K562 (cell line): ENCODE measurements around the gene KRTAP10-4. TPM values are rescaled to one million over a fixed set of nuclear protein-coding genes. Genes with fewer than 3 reads are reported as not detected.
A peak's percentile ranks its signal among the peaks of the same experiment; 100 is the strongest.

ENCODE experiments used
- ATAC-seq: fragments of 200-7000 bp; cut with Tn5 transposase; 3 replicates; pipeline ENCODE4 v1.9.1; 2020; ENCODE audit warnings: moderate library complexity
- BruUV-seq: library from RNA; stranded (reverse); fragments of 400-500 nt; replicated peaks from 2 replicates; lab custom pipeline; 2021; lab: Mats Ljungman, UMichigan
- CTCF ChIA-PET: fragments of 300-600 bp; formaldehyde crosslinking; extraction: SDS; loops from one replicate; lab custom pipeline; 2021; ENCODE audit warnings: low intra/inter-chr PET ratio; lab: Yijun Ruan, JAX
- POLR2A ChIA-PET: fragments of 300-600, 350-650 bp; sonication (Branson Sonifier 250); formaldehyde crosslinking; extraction: SDS; loops from one replicate; lab custom pipeline; 2021; ENCODE audit warnings: antibody characterized with exemption, inconsistent platforms; lab: Yijun Ruan, JAX
- DNase-seq, 4 experiments: peaks; one replicate each; pipeline versions ENCODE4 v3.0.0 to v3.0.0-alpha.2; 2011 to 2018; ENCODE audit warnings: low spot score in 3 of 4, mixed read lengths in 3 of 4; ENCODE audit errors: extremely low read depth in 1 of 4
- FAIRE-seq: peaks from 2 replicates; lab custom pipeline; 2011; peaks lifted over from hg19 to GRCh38; lab: Jason Lieb, UNC
- H2AFZ ChIP-seq: 2 replicates; pipeline ENCODE4 v1.6.0; 2011; ENCODE audit warnings: low read depth, low read length, control low read depth, inconsistent platforms
- H3K27ac ChIP-seq: fragments of 200-600 bp; 3 replicates; pipeline ENCODE4 v1.8.0; 2011; ENCODE audit warnings: low read depth, mild to moderate bottlenecking, control low read depth, inconsistent platforms, low read length, moderate library complexity, mixed read lengths; ENCODE audit errors: extremely low read depth
- H3K27me3 ChIP-seq, 2 experiments: fragments of 300-600 bp in 1 of 2; 2 replicates in 1 of 2; 3 replicates in 1 of 2; pipeline versions ENCODE4 v1.6.0 to v1.8.0; 2011; ENCODE audit warnings: inconsistent platforms in 2 of 2, low read length in 2 of 2, mild to moderate bottlenecking in 1 of 2, mixed read lengths in 1 of 2, moderate library complexity in 1 of 2; ENCODE audit not compliant: control insufficient read depth in 2 of 2, insufficient read depth in 2 of 2
- H3K36me3 ChIP-seq: fragments of 300-600 bp; 3 replicates; pipeline ENCODE4 v1.8.0; 2011; ENCODE audit warnings: mild to moderate bottlenecking, low read length, inconsistent platforms; ENCODE audit not compliant: control insufficient read depth, insufficient read depth
- H3K4me1 ChIP-seq, 2 experiments: fragments of 200-600 bp in 1 of 2; replicated peaks in 1 of 2; 2 replicates in 1 of 2; 3 replicates in 1 of 2; pipeline versions ENCODE4 v1.5.1 to v1.8.0; 2011; ENCODE audit warnings: inconsistent platforms in 2 of 2, low read length in 2 of 2, mild to moderate bottlenecking in 1 of 2, mixed read lengths in 1 of 2, moderate library complexity in 1 of 2; ENCODE audit not compliant: control insufficient read depth in 2 of 2, insufficient read depth in 2 of 2
- H3K4me2 ChIP-seq: 2 replicates; pipeline ENCODE4 v1.6.1; 2011; ENCODE audit warnings: low read length, control low read depth, inconsistent platforms, mixed read lengths; ENCODE audit not compliant: insufficient read depth
- H3K4me3 ChIP-seq: fragments of 200-600 bp; sonication (generic), shearing (Covaris generic); 2 replicates; pipeline ENCODE4 v1.5.1; 2016; ENCODE audit warnings: control low read depth, inconsistent platforms
- H3K79me2 ChIP-seq: fragments of 200-600 bp; 3 replicates; pipeline ENCODE4 v1.8.0; 2011; ENCODE audit warnings: low read length, inconsistent platforms; ENCODE audit not compliant: control insufficient read depth, insufficient read depth
- H3K9ac ChIP-seq, 2 experiments: 2 replicates each; pipeline versions ENCODE4 v1.6.0 to v1.6.1; 2011; ENCODE audit warnings: low read depth in 2 of 2, low read length in 2 of 2, control low read depth in 1 of 2, inconsistent platforms in 1 of 2, mild to moderate bottlenecking in 1 of 2, mixed read lengths in 1 of 2; ENCODE audit not compliant: insufficient read depth in 1 of 2
- H3K9me1 ChIP-seq: one replicate; pipeline ENCODE4 v1.6.0; 2011; ENCODE audit warnings: inconsistent platforms, mild to moderate bottlenecking, low read length, moderate library complexity; ENCODE audit not compliant: control insufficient read depth, insufficient read depth
- H3K9me3 ChIP-seq: replicated peaks from 2 replicates; pipeline ENCODE4 v1.5.1; 2011; ENCODE audit warnings: low read depth, low read length, inconsistent platforms; ENCODE audit not compliant: control insufficient read depth, insufficient read depth
- H4K20me1 ChIP-seq: replicated peaks from 2 replicates; pipeline ENCODE4 v1.6.1; 2011; ENCODE audit warnings: low read length, inconsistent platforms, mixed read lengths; ENCODE audit not compliant: control insufficient read depth, insufficient read depth
- BHLHE40 ChIP-seq: IDR thresholded peaks from 2 replicates; pipeline ENCODE4 v1.6.1; 2011; ENCODE audit warnings: low read length, improper control_type of control experiment
- L3MBTL2 ChIP-seq: fragments of 450-650 bp; IDR thresholded peaks from 2 replicates; pipeline ENCODE4 v1.6.1; 2016; ENCODE audit warnings: mild to moderate bottlenecking, moderate library complexity
- RAD21 ChIP-seq, 2 experiments: fragments of 250-450 bp in 1 of 2; fragments of 450-650 bp in 1 of 2; sonication (Bioruptor Pico) in 1 of 2; formaldehyde crosslinking in 1 of 2; IDR thresholded peaks in 1 of 2; conservative IDR thresholded peaks in 1 of 2; 2 replicates each; pipeline versions ENCODE4 v1.4.0 to v1.8.0; 2020 to 2022; ENCODE audit warnings: mild to moderate bottlenecking in 2 of 2, moderate library complexity in 1 of 2
- WGBS: fragments of 100-300 bp; shearing (Covaris generic); methylation state at CpG from one replicate; pipeline ENCODE4 v1.1.6; 2016; ENCODE audit warnings: low coverage, mixed read lengths; ENCODE audit not compliant: insufficient coverage; ENCODE audit errors: missing lambda C conversion rate; 5-methylcytosine and 5-hydroxymethylcytosine counted together
- in situ Hi-C: fragments of 300-500 bp; cut with MboI; formaldehyde crosslinking; loops from 4 replicates; pipeline ENCODE4 v1.15.0; 2018; ENCODE audit warnings: inconsistent platforms, mixed read lengths
- intact Hi-C: fragments of 100-400 bp; cut with micrococcal nuclease; formaldehyde crosslinking; loops from 2 replicates; pipeline ENCODE4 v1.14.2; 2022
- polyA plus RNA-seq, 8 experiments: library from polyadenylated mRNA; depleted of rRNA in 4 of 8; stranded (reverse) in 5 of 8; unstranded in 3 of 8; fragments of >200 nt; fragmentation: Nextera tagmentation in 2 of 8; fragmentation: Illumina TruSeq in 1 of 8; extraction: Ambion mirVana in 2 of 8; extraction: Trizol in 1 of 8; gene quantifications; 2 replicates each; pipeline versions ENCODE4 v1.2.1 to v1.2.3, GENCODE V29; 2011 to 2014; ENCODE audit warnings: inconsistent platforms in 1 of 8, missing spikeins in 1 of 8
- total RNA-seq, 7 experiments: library from RNA; depleted of rRNA in 6 of 7; stranded (reverse); fragments of >200 nt in 6 of 7; fragmentation: Illumina TruSeq in 2 of 7; extraction: Trizol in 2 of 7; gene quantifications; 2 replicates each; pipeline versions ENCODE4 v1.2.1 to v1.2.3, GENCODE V29; 2011 to 2021; ENCODE audit warnings: low replicate concordance in 1 of 7

Gene KRTAP10-4
- total and polyA plus RNA-seq, 9 of the 15 experiments (the other 6 are each of a cell fraction or from before 2014, with no cell fraction given): not detected

DNA sequence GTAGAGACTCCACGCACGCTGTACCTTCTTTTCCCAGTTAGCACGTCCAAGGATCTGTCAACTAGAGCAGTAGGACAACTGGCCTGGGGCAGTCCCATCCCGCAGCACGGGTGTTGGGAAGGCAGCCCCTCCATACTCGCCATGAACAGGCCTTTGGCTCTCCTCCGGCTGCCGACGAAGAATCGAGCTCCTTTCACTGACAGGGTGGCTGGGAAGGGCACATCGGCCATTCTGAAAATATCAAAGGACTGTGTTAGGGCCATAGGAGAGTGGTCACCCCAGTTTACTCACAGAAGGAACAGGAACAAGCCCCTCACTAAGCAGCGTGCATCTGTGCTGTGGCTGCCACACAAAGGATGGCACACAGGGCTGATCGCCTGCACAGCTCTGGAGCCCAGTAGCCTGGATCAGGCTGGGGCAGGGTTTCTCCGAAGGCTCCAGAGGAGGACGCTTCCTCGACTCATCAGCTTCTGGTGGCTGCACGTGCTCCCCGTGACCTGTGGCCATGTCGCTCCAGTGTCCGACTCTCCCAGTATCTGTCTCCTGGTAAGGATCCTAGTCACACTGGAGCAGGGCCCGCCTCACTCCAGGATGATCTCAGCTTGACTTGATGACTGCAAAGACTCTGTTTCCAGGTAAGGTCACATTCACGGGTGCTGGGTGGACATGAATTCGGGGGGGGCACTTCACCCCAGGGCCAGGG is 42.5 kb upstream of the KRTAP10-4 start:
- H4K20me1 ChIP-seq: peaks cover 18% of the 10 kb centered on the region; the same call in 1 of the 2 replicates
- H2AFZ ChIP-seq: no peak overlapping the region
- no peaks in the 10 kb centered on the region for H3K79me2 ChIP-seq
- H3K9ac ChIP-seq: no peak overlapping the region
- DNase-seq (no peak), ATAC-seq (no peak), FAIRE-seq (no peak)
- intact Hi-C loops (no loop called here), in situ Hi-C loops (no loop called here)
- POLR2A ChIA-PET: interaction anchor here (1.0 to 1.4 kb wide), 3 partner anchors 13 to 26 kb away, joined by 3 to 4 read pairs (median 3); no protein-coding TSS in a partner anchor
- no peaks in the 10 kb centered on the region; the same call in 1 of the 2 replicates for H3K9me3 ChIP-seq
- no peaks in the 10 kb centered on the region for H3K36me3 ChIP-seq
- no peak overlapping the region for H3K4me2 ChIP-seq
- no peaks in the 10 kb centered on the region for H3K9me1 ChIP-seq
- peaks cover 44 to 71% of the 10 kb centered on the region in 2 experiments for H3K27me3 ChIP-seq
- 0 out of 2 replicates have a peak, but pooled peaks have one; percentile 18 for TF ChIP-seq L3MBTL2
- TF ChIP-seq BHLHE40: peak; percentile 54
- TF ChIP-seq RAD21 (CRISPR knock-in tag; conservative IDR thresholded peaks at IDR 0.05 in 1 of 2, IDR thresholded peaks at IDR 0.05 in 1 of 2): no peak
- no TSS peak for BruUV-seq
- no peak overlapping the region for H3K4me3 ChIP-seq
- peaks cover 0 to 16% of the 10 kb centered on the region in 2 experiments; a peak in 2 of 5 replicates for H3K4me1 ChIP-seq
- H3K27ac ChIP-seq: no peak overlapping the region
- WGBS: under 1% methylated on average over 23 of the region's 23 CpGs
- CTCF ChIA-PET: no interaction called here
